T-helper 1 cell treated with Interleukin-12 subunit alpha and Interleukin-12 subunit beta and Interleukin-4 antibody, amounts not matched to agents 30 μg/mL and 1 μg/mL, for 36 hours (primary cell): ENCODE data around the gene ARHGAP25.

Source experiments
- H3K27ac Mint-ChIP-seq: one replicate; pipeline ENCODE4 v1.8.0; 2021; ENCODE audit warnings: mild to moderate bottlenecking, mixed read lengths
- H3K27me3 Mint-ChIP-seq: one replicate; pipeline ENCODE4 v1.8.0; 2021; ENCODE audit warnings: low read depth, mixed read lengths
- H3K36me3 Mint-ChIP-seq: one replicate; pipeline ENCODE4 v1.8.0; 2021; ENCODE audit warnings: low read depth, mixed read lengths
- H3K4me1 Mint-ChIP-seq: one replicate; pipeline ENCODE4 v1.8.0; 2021; ENCODE audit warnings: low read depth, mixed read lengths
- H3K4me3 Mint-ChIP-seq: one replicate; pipeline ENCODE4 v1.8.0; 2021; ENCODE audit warnings: mild to moderate bottlenecking, moderate library complexity, mixed read lengths
- H3K9me3 Mint-ChIP-seq: one replicate; pipeline ENCODE4 v1.8.0; 2021; ENCODE audit warnings: mixed read lengths

ARHGAP25 gene

DNA sequence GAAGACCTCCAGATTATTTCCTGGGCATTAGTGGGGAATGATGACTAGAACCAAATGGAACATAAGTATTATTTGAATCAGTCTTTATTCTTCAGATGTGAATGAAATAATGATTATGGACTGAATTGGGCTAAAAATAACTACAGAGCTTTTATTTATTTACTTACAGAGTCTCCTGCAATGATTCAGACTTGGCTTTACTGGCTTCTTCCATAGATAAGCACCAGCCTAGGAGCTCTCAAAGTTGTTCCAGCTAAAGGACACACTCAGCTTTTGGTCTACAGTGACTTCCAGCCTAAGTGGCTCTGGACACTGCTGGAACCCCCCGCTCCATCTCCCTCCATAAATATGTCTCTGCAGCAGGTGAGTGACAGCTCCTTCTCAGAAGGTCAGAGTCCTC is 24.3 kb upstream of the ARHGAP25 start:
- H3K27me3 Mint-ChIP-seq: peaks cover 9% of the 10 kb centered on the region
- H3K27ac Mint-ChIP-seq: no peak overlapping the region
- no peak overlapping the region for H3K4me3 Mint-ChIP-seq
- peaks cover 6% of the 10 kb centered on the region for H3K9me3 Mint-ChIP-seq
- peaks cover 45% of the 10 kb centered on the region for H3K4me1 Mint-ChIP-seq
- peaks cover 10% of the 10 kb centered on the region for H3K36me3 Mint-ChIP-seq

- Mint-ChIP-seq H3K36me3 (peaks cover 10% of the 10 kb centered on the region), H3K4me1 (peaks cover 49% of the 10 kb centered on the region), H3K9me3 (peaks cover 6% of the 10 kb centered on the region), H3K27me3 (peaks cover 9% of the 10 kb centered on the region), H3K4me3 (no peak overlapping the region), H3K27ac (no peak overlapping the region)
Observed at GRCh38 chr2:68710756-68711155, 23.9 kb upstream of the ARHGAP25 start.

GRCh38 chr2:68714866-68715265 is 19.7 kb upstream of the ARHGAP25 start:
- H3K4me3 Mint-ChIP-seq: peak overlapping the region; percentile 47
- H3K9me3 Mint-ChIP-seq: peaks cover 6% of the 10 kb centered on the region
- peaks cover 10% of the 10 kb centered on the region for H3K36me3 Mint-ChIP-seq
- peaks cover 78% of the 10 kb centered on the region for H3K4me1 Mint-ChIP-seq
- H3K27me3 Mint-ChIP-seq: no peaks in the 10 kb centered on the region
- H3K27ac Mint-ChIP-seq: peak overlapping the region; percentile 86

GRCh38 chr2:68715353-68716041 is 19.1 kb upstream of the ARHGAP25 start:
- Mint-ChIP-seq H3K36me3 (peaks cover 10% of the 10 kb centered on the region), H3K4me3 (peak overlapping the region; percentile 47), H3K27ac (peak overlapping the region; percentile 86), H3K4me1 (peaks cover 81% of the 10 kb centered on the region), H3K27me3 (no peaks in the 10 kb centered on the region), H3K9me3 (peaks cover 6% of the 10 kb centered on the region)

- Mint-ChIP-seq H3K27ac (peak overlapping the region; percentile 86), H3K4me1 (peaks cover 87% of the 10 kb centered on the region), H3K27me3 (no peaks in the 10 kb centered on the region), H3K36me3 (peaks cover 12% of the 10 kb centered on the region), H3K4me3 (peak overlapping the region; percentile 30), H3K9me3 (peaks cover 6% of the 10 kb centered on the region)
Observed at GRCh38 chr2:68716604-68717304, 17.9 kb upstream of the ARHGAP25 start.

DNA sequence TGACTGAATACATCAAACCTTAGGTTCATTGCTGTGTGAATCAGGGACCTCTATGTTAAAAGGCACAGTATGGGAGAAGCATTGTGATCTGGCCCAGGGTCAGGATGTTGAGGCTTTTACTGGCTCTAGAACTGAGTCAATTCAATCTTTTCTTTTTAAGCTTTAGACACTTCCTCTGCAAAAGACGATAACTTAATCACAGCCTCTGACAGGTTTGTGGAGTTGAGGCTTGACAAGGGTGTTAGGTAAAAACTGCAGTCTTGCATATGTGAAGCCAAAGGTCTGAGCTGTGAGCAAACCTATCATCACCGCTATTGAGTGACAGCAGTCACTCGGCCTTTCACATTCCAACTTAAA is 17.3 kb upstream of the ARHGAP25 start:
- peak overlapping the region; percentile 8 for H3K4me3 Mint-ChIP-seq

DNA sequence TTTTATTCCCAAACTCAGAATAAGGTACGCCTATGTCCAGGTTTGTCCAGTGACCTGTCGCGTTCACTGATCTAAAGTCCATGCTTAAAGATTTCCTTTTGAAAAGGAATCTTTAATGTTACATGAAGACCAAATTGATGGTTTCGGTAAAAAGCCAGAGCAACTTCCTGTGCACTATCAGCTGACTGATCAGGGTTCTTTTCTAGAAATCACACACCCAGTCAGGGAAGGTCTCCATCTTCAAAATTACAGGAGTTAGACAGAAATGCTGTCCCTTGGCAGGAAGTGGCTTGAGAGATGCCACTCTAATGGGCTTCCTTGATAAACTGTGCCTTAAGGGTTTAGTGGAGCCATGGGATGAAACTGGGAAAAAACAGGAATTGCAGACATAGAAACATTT is 14.7 kb upstream of the ARHGAP25 start:
- Mint-ChIP-seq H3K27ac (peak overlapping the region; percentile 87), H3K9me3 (peaks cover 4% of the 10 kb centered on the region), H3K4me3 (peak overlapping the region; percentile 73)

More for the DNA sequence above, 17.3 kb upstream of the ARHGAP25 start:
- Mint-ChIP-seq H3K27me3 (no peaks in the 10 kb centered on the region), H3K9me3 (peaks cover 6% of the 10 kb centered on the region), H3K4me1 (peaks cover 91% of the 10 kb centered on the region), H3K27ac (peak overlapping the region; percentile 86), H3K36me3 (peaks cover 12% of the 10 kb centered on the region)

GRCh38 chr2:68720665-68721064 is 13.9 kb upstream of the ARHGAP25 start:
- H3K4me1 Mint-ChIP-seq: peaks cover 83% of the 10 kb centered on the region
- H3K4me3 Mint-ChIP-seq: peak overlapping the region; percentile 38
- peaks cover 2% of the 10 kb centered on the region for H3K36me3 Mint-ChIP-seq
- no peaks in the 10 kb centered on the region for H3K27me3 Mint-ChIP-seq
- peak overlapping the region; percentile 98 for H3K27ac Mint-ChIP-seq
- H3K9me3 Mint-ChIP-seq: no peaks in the 10 kb centered on the region

More for the DNA sequence above, 14.7 kb upstream of the ARHGAP25 start:
- H3K36me3 Mint-ChIP-seq: peaks cover 3% of the 10 kb centered on the region
- H3K4me1 Mint-ChIP-seq: peaks cover 84% of the 10 kb centered on the region
- H3K27me3 Mint-ChIP-seq: no peaks in the 10 kb centered on the region

DNA sequence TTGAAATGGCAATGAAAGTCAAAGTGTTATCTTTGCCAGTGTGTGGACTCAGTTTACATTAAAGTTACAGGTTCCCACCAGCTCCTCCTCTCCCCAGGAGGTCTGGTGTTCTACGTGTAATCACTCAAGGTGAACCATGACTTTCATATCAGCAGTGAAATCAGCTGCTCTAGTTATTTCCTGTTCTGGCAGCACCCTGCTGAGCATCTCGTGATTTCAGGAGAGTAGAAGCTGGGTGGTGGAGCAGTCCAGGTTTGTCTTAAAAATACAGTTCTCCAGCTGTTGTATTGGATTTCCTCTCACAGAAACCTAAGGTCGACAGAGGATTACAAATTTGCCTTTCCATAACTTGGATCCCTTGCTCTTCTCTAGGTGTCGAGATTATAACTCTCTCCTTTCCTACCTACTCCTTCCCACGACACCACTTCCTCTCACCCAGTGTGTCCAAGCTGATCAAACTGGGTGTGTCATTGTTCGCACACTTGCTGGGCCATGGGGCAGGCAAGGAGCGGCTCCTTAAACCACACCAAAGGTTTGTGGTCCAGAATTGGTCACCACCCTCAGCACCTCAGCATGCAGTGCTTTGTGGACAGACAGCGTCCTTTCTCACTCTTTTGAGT is 13.0 kb upstream of the ARHGAP25 start:
- Mint-ChIP-seq H3K9me3 (no peaks in the 10 kb centered on the region), H3K27me3 (no peaks in the 10 kb centered on the region), H3K36me3 (peaks cover 2% of the 10 kb centered on the region), H3K4me1 (peaks cover 82% of the 10 kb centered on the region), H3K27ac (peak overlapping the region; percentile 98), H3K4me3 (peak overlapping the region; percentile 86)

GRCh38 chr2:68722712-68723111 is 11.9 kb upstream of the ARHGAP25 start:
- H3K27ac Mint-ChIP-seq: no peak overlapping the region
- H3K27me3 Mint-ChIP-seq: no peaks in the 10 kb centered on the region
- peaks cover 3% of the 10 kb centered on the region for H3K36me3 Mint-ChIP-seq
- H3K4me3 Mint-ChIP-seq: peak overlapping the region; percentile 22
- H3K9me3 Mint-ChIP-seq: no peaks in the 10 kb centered on the region
- peaks cover 82% of the 10 kb centered on the region for H3K4me1 Mint-ChIP-seq

DNA sequence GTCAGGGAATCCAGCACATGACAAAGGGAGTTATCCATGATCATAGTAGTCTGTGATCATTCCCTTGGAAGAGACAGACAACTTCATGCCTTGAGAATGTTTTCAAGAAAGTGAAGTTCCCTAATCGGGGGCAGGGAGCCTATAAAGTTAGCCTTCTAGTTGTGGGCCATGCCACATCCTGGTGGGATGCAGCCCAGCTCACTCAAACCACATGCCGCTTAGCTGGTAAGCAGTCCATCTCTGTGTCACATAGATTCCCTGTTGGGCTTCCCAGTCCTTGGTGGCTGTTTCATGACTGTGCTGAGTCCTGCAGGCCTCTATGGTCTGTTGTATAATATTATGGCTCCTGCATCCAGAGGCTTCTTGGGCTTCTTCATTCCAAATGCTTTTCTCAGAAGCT is 11.4 kb upstream of the ARHGAP25 start:
- H3K27ac Mint-ChIP-seq: no peak overlapping the region
- H3K4me3 Mint-ChIP-seq: no peak overlapping the region

DNA sequence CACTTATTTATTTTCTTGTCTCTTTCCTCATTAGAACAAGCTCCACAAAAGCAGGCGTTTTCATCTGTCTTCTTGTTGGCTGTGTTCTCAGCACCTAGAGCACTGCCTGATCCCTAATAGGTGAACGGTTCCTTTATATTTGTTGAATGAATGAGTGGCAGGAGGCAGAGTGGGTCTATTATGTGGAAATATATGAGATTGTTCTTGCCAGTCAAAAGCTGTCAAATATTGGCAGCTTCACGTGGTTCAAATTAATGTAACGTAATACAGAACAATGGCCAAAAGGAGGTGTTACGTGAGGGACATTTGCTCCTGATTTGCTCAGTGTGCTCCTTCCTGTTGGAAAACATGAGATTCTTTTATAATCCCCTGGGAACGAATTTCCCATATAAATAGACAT is 8.5 kb upstream of the ARHGAP25 start:
- Mint-ChIP-seq H3K4me1 (peaks cover 65% of the 10 kb centered on the region), H3K9me3 (no peaks in the 10 kb centered on the region), H3K36me3 (peaks cover 4% of the 10 kb centered on the region), H3K27ac (peak overlapping the region; percentile 85), H3K27me3 (no peaks in the 10 kb centered on the region), H3K4me3 (peak overlapping the region; percentile 15)

More for the DNA sequence above, 11.4 kb upstream of the ARHGAP25 start:
- Mint-ChIP-seq H3K4me1 (peaks cover 79% of the 10 kb centered on the region), H3K36me3 (peaks cover 4% of the 10 kb centered on the region), H3K9me3 (no peaks in the 10 kb centered on the region), H3K27me3 (no peaks in the 10 kb centered on the region)

DNA sequence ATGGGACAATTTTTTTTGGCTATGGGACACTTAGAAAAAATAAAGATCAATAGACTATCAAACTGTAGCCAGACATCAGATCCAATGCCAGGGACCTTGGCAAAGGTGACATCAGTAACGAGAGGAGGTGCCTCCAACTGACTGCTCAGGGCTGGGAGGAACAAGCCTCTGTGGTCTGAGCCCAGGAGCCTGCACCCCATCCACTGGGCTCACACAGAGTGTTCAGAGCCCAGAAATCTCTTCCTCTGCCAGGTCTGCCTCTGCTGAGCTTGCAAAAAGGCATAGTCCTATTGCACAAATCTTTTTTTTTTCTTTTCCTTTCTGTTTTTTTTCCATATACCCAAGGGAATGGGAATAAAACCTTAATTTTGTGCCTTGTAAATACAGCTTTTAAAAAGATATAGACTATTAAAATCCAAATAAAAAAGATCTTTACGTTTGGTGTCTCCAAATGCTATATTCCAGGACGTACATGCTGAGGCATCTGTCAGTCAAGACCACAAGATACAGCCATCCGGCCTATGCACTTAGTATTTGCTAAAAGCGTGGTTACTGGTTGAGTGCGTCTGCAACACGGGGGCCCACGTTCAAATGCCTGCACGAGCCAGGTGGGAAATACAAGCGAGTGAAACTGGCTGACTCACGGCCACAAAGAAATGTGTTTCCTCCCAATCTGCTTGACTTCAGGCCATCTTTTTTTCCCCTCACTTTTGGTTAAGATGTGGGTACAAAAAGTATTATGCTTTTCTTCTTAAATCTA is 7.8 kb upstream of the ARHGAP25 start:
- H3K4me3 Mint-ChIP-seq: peak overlapping the region; percentile 27
- H3K27ac Mint-ChIP-seq: peak overlapping the region; percentile 85
- H3K36me3 Mint-ChIP-seq: peaks cover 2% of the 10 kb centered on the region
- H3K27me3 Mint-ChIP-seq: no peaks in the 10 kb centered on the region
- H3K4me1 Mint-ChIP-seq: peaks cover 65% of the 10 kb centered on the region
- no peaks in the 10 kb centered on the region for H3K9me3 Mint-ChIP-seq

- Mint-ChIP-seq H3K4me3 (peak overlapping the region; percentile 57), H3K36me3 (peaks cover 2% of the 10 kb centered on the region), H3K27me3 (no peaks in the 10 kb centered on the region), H3K27ac (peak overlapping the region; percentile 85), H3K9me3 (no peaks in the 10 kb centered on the region), H3K4me1 (peaks cover 60% of the 10 kb centered on the region)
Observed at GRCh38 chr2:68727683-68728375, 6.8 kb upstream of the ARHGAP25 start.
